ENCODE measurements around the gene KAT5. TPM values are rescaled to one million over a fixed set of nuclear protein-coding genes. Genes with fewer than 3 reads are reported as not detected.

Gene KAT5
- total and polyA plus RNA-seq, 2 experiments from 2014 or later = 33.3 to 34.8 TPM

DNA sequence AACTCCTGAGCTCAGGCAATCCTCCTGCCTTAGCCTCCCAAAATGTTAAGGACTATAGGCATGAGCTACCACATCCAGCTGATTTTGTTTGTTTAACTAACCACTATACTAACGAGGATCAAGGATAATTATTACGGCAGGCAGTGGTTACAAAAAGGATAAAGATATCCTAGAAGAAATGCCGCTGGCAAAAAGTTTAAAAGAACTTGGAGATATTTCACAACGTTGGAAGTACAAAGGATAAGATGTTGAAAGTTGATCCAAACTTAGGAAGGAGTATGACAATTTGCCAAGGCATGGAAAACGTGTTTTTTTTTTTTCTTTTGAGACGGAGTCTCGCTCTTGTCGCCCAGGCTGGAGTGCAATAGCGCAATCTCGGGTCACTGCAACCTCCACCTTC lies 55.4 kb downstream of the KAT5 start:
- Histone ChIP-seq H3K36me3 (ENCODE audit: insufficient read depth) (no peaks in the 10 kb centered on the region), H3K27me3 (ENCODE audit: insufficient read depth) (no peaks in the 10 kb centered on the region), H3K27ac (ENCODE audit: low read depth) (no peak overlapping the region), H3K4me2 (no peak overlapping the region), H4K20me1 (replicated peaks; ENCODE audit: insufficient read depth) (no peaks in the 10 kb centered on the region), H3K79me2 (replicated peaks; ENCODE audit: insufficient read depth) (no peaks in the 10 kb centered on the region), H3F3A (replicated peaks; ENCODE audit: low read depth) (no peaks in the 10 kb centered on the region), H3K4me1 (ENCODE audit: insufficient read depth) (no peaks in the 10 kb centered on the region), H3K4me3 (no peak overlapping the region), H3K9me2 (ENCODE audit: insufficient read depth) (no peaks in the 10 kb centered on the region), H2AFZ (no peak overlapping the region)
- DNase-seq (ENCODE audit: low spot score) = no peak
- Mint-ChIP-seq H3K36me3 (ENCODE audit: low read depth) (no peaks in the 10 kb centered on the region), H3K27ac (no peak overlapping the region), H3K4me1 (no peaks in the 10 kb centered on the region), H3K4me3 (no peak overlapping the region), H3K27me3 (ENCODE audit: insufficient read depth, low read depth, poor library complexity) (no peaks in the 10 kb centered on the region), H3K9me3 (peaks cover 18% of the 10 kb centered on the region)
- ATAC-seq = no peak
- TF ChIP-seq POLR2AphosphoS5 (IDR thresholded peaks at IDR 0.05; ENCODE audit: low read depth) = no peak
- TF ChIP-seq, protein P1, sequence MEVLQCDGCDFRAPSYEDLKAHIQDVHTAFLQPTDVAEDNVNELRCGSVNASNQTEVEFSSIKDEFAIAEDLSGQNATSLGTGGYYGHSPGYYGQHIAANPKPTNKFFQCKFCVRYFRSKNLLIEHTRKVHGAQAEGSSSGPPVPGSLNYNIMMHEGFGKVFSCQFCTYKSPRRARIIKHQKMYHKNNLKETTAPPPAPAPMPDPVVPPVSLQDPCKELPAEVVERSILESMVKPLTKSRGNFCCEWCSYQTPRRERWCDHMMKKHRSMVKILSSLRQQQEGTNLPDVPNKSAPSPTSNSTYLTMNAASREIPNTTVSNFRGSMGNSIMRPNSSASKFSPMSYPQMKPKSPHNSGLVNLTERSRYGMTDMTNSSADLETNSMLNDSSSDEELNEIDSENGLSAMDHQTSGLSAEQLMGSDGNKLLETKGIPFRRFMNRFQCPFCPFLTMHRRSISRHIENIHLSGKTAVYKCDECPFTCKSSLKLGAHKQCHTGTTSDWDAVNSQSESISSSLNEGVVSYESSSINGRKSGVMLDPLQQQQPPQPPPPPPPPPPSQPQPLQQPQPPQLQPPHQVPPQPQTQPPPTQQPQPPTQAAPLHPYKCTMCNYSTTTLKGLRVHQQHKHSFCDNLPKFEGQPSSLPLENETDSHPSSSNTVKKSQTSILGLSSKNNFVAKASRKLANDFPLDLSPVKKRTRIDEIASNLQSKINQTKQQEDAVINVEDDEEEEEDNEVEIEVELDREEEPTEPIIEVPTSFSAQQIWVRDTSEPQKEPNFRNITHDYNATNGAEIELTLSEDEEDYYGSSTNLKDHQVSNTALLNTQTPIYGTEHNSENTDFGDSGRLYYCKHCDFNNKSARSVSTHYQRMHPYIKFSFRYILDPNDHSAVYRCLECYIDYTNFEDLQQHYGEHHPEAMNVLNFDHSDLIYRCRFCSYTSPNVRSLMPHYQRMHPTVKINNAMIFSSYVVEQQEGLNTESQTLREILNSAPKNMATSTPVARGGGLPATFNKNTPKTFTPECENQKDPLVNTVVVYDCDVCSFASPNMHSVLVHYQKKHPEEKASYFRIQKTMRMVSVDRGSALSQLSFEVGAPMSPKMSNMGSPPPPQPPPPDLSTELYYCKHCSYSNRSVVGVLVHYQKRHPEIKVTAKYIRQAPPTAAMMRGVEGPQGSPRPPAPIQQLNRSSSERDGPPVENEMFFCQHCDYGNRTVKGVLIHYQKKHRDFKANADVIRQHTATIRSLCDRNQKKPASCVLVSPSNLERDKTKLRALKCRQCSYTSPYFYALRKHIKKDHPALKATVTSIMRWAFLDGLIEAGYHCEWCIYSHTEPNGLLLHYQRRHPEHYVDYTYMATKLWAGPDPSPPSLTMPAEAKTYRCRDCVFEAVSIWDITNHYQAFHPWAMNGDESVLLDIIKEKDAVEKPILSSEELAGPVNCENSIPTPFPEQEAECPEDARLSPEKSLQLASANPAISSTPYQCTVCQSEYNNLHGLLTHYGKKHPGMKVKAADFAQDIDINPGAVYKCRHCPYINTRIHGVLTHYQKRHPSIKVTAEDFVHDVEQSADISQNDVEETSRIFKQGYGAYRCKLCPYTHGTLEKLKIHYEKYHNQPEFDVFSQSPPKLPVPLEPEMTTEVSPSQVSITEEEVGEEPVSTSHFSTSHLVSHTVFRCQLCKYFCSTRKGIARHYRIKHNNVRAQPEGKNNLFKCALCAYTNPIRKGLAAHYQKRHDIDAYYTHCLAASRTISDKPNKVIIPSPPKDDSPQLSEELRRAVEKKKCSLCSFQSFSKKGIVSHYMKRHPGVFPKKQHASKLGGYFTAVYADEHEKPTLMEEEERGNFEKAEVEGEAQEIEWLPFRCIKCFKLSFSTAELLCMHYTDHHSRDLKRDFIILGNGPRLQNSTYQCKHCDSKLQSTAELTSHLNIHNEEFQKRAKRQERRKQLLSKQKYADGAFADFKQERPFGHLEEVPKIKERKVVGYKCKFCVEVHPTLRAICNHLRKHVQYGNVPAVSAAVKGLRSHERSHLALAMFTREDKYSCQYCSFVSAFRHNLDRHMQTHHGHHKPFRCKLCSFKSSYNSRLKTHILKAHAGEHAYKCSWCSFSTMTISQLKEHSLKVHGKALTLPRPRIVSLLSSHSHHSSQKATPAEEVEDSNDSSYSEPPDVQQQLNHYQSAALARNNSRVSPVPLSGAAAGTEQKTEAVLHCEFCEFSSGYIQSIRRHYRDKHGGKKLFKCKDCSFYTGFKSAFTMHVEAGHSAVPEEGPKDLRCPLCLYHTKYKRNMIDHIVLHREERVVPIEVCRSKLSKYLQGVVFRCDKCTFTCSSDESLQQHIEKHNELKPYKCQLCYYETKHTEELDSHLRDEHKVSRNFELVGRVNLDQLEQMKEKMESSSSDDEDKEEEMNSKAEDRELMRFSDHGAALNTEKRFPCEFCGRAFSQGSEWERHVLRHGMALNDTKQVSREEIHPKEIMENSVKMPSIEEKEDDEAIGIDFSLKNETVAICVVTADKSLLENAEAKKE (CRISPR knock-in tag; IDR thresholded peaks at IDR 0.05) = no peak
- no peak for TF ChIP-seq CREB1 (CRISPR knock-in tag; IDR thresholded peaks at IDR 0.05; ENCODE audit: low read depth)
- TF ChIP-seq, protein P2, sequence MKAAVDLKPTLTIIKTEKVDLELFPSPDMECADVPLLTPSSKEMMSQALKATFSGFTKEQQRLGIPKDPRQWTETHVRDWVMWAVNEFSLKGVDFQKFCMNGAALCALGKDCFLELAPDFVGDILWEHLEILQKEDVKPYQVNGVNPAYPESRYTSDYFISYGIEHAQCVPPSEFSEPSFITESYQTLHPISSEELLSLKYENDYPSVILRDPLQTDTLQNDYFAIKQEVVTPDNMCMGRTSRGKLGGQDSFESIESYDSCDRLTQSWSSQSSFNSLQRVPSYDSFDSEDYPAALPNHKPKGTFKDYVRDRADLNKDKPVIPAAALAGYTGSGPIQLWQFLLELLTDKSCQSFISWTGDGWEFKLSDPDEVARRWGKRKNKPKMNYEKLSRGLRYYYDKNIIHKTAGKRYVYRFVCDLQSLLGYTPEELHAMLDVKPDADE (IDR thresholded peaks at IDR 0.05) = no peak
- TF ChIP-seq JUNB (IDR thresholded peaks at IDR 0.05; ENCODE audit: unreplicated experiment) = no peak
- no peak for TF ChIP-seq STAT1 (IDR thresholded peaks at IDR 0.05; ENCODE audit: unreplicated experiment)
- TF ChIP-seq, protein P3, sequence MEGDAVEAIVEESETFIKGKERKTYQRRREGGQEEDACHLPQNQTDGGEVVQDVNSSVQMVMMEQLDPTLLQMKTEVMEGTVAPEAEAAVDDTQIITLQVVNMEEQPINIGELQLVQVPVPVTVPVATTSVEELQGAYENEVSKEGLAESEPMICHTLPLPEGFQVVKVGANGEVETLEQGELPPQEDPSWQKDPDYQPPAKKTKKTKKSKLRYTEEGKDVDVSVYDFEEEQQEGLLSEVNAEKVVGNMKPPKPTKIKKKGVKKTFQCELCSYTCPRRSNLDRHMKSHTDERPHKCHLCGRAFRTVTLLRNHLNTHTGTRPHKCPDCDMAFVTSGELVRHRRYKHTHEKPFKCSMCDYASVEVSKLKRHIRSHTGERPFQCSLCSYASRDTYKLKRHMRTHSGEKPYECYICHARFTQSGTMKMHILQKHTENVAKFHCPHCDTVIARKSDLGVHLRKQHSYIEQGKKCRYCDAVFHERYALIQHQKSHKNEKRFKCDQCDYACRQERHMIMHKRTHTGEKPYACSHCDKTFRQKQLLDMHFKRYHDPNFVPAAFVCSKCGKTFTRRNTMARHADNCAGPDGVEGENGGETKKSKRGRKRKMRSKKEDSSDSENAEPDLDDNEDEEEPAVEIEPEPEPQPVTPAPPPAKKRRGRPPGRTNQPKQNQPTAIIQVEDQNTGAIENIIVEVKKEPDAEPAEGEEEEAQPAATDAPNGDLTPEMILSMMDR (conservative IDR thresholded peaks at IDR 0.05; ENCODE audit: low read depth in 2 of 2) = no peak
- no peak for TF ChIP-seq NANOG (IDR thresholded peaks at IDR 0.05; ENCODE audit: borderline replicate concordance)
- TF ChIP-seq, protein P4, sequence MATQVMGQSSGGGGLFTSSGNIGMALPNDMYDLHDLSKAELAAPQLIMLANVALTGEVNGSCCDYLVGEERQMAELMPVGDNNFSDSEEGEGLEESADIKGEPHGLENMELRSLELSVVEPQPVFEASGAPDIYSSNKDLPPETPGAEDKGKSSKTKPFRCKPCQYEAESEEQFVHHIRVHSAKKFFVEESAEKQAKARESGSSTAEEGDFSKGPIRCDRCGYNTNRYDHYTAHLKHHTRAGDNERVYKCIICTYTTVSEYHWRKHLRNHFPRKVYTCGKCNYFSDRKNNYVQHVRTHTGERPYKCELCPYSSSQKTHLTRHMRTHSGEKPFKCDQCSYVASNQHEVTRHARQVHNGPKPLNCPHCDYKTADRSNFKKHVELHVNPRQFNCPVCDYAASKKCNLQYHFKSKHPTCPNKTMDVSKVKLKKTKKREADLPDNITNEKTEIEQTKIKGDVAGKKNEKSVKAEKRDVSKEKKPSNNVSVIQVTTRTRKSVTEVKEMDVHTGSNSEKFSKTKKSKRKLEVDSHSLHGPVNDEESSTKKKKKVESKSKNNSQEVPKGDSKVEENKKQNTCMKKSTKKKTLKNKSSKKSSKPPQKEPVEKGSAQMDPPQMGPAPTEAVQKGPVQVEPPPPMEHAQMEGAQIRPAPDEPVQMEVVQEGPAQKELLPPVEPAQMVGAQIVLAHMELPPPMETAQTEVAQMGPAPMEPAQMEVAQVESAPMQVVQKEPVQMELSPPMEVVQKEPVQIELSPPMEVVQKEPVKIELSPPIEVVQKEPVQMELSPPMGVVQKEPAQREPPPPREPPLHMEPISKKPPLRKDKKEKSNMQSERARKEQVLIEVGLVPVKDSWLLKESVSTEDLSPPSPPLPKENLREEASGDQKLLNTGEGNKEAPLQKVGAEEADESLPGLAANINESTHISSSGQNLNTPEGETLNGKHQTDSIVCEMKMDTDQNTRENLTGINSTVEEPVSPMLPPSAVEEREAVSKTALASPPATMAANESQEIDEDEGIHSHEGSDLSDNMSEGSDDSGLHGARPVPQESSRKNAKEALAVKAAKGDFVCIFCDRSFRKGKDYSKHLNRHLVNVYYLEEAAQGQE (IDR thresholded peaks at IDR 0.05; ENCODE audit: unreplicated experiment) = no peak
- TF ChIP-seq ZNF114 (CRISPR knock-in tag; IDR thresholded peaks at IDR 0.05) = no peak
- TF ChIP-seq ZNF331 (CRISPR knock-in tag; IDR thresholded peaks at IDR 0.05; ENCODE audit: low read depth) = no peak
- no peak for TF ChIP-seq EZH2phosphoT487 (IDR thresholded peaks at IDR 0.05; ENCODE audit: unreplicated experiment)
- TF ChIP-seq EZH2 (IDR thresholded peaks at IDR 0.05; ENCODE audit: low read depth, unreplicated experiment) = no peak

Data from GM23338 (cell line).